CD4-positive, alpha-beta T cell (primary cell): ENCODE measurements around the gene MUC21. TPM values are rescaled to one million over a fixed set of nuclear protein-coding genes. Genes with fewer than 3 reads are reported as not detected.
"Not testable (repeated sequence)": the region's sequence is repeated elsewhere in the genome, so short reads cannot be mapped to it uniquely, and the experiment has no call there.

Experiments used
- ATAC-seq: fragments of 200-7000 bp; cut with Tn5 transposase; one replicate; pipeline ENCODE4 v1.10.0; 2022; ENCODE audit warnings: mild to moderate bottlenecking; ENCODE audit not compliant: poor library complexity
- CTCF ChIA-PET: fragments of 350-600 bp; sonication (Branson Sonifier 250); formaldehyde crosslinking; loops from one replicate; lab custom pipeline; 2021; ENCODE audit warnings: antibody characterized with exemption, inconsistent platforms; lab: Charles Lee
- POLR2A ChIA-PET: fragments of 350-600 bp; sonication (Branson Sonifier 250); formaldehyde crosslinking; loops from one replicate; lab custom pipeline; 2021; ENCODE audit warnings: antibody characterized with exemption, inconsistent platforms; lab: Charles Lee
- DNase-seq, 14 experiments: peaks; one replicate each; pipeline ENCODE4 v3.0.0-alpha.2; 2013 to 2020; ENCODE audit warnings: mixed read lengths in 2 of 14
- H3K27ac ChIP-seq, 2 donors: one replicate each; pipeline versions ENCODE4 v1.5.1 to v1.7.0; 2013; ENCODE audit warnings: low read length in 2 of 2, low read depth in 1 of 2, mild to moderate bottlenecking in 1 of 2
- H3K27me3 ChIP-seq, 2 experiments: 1 replicate in 1 of 2; 2 replicates in 1 of 2; pipeline versions ENCODE4 v1.6.1 to v1.7.0; 2013; ENCODE audit warnings: low read length in 2 of 2, control low read depth in 1 of 2, mild to moderate bottlenecking in 1 of 2, moderate library complexity in 1 of 2; ENCODE audit not compliant: insufficient read depth in 2 of 2, control insufficient read depth in 1 of 2
- H3K36me3 ChIP-seq: one replicate; pipeline ENCODE4 v1.6.1; 2013; ENCODE audit warnings: low read length, control low read depth; ENCODE audit not compliant: insufficient read depth
- H3K4me1 ChIP-seq: one replicate; pipeline ENCODE4 v1.6.1; 2013; ENCODE audit warnings: low read length, control low read depth; ENCODE audit not compliant: insufficient read depth
- H3K4me3 ChIP-seq: one replicate; pipeline ENCODE4 v1.5.1; 2013; ENCODE audit warnings: mild to moderate bottlenecking, low read length, moderate library complexity
- H3K9me3 ChIP-seq, 2 experiments: 1 replicate in 1 of 2; 2 replicates in 1 of 2; pipeline versions ENCODE4 v1.6.1 to v1.7.0; 2013; ENCODE audit warnings: low read length in 2 of 2, mild to moderate bottlenecking in 2 of 2, control low read depth in 1 of 2, moderate library complexity in 1 of 2; ENCODE audit not compliant: control insufficient read depth in 1 of 2, insufficient read depth in 1 of 2
- H3K27ac Mint-ChIP-seq: one replicate; pipeline ENCODE4 v1.8.0; 2020; ENCODE audit warnings: mixed read lengths
- H3K27me3 Mint-ChIP-seq: one replicate; pipeline ENCODE4 v1.8.0; 2021; ENCODE audit warnings: mixed read lengths
- H3K36me3 Mint-ChIP-seq: one replicate; pipeline ENCODE4 v1.8.0; 2021; ENCODE audit warnings: low read depth, mixed read lengths
- H3K4me1 Mint-ChIP-seq: one replicate; pipeline ENCODE4 v1.8.0; 2021; ENCODE audit warnings: low read depth, mixed read lengths
- H3K4me3 Mint-ChIP-seq: one replicate; pipeline ENCODE4 v1.8.0; 2020; ENCODE audit warnings: mild to moderate bottlenecking, mixed read lengths
- H3K9me3 Mint-ChIP-seq: one replicate; pipeline ENCODE4 v1.8.0; 2020; ENCODE audit warnings: mixed read lengths
- intact Hi-C, 2 experiments: fragments of 100-400 bp; cut with DNase I in 1 of 2; cut with micrococcal nuclease in 1 of 2; formaldehyde crosslinking; loops; one replicate each; pipeline versions ENCODE4 v1.15.1 to v1.9.0; 2023 to 2025; cut with DNase I, micrococcal nuclease
- total RNA-seq, 174 experiments: library from RNA in 2 of 174; stranded (reverse) in 2 of 174; gene quantifications; one replicate each; pipeline ENCODE4 v1.2.3 and lab custom pipeline; 2021 to 2026
- TF ChIP-seq, protein P1 (sequence below): fragments of 200-600 bp; IDR thresholded peaks from one replicate; pipeline ENCODE4 v1.8.0; 2022; ENCODE audit warnings: antibody characterized with exemption, mild to moderate bottlenecking

Gene MUC21
- total RNA-seq, 2 experiments from 2014 or later = not detected

DNA sequence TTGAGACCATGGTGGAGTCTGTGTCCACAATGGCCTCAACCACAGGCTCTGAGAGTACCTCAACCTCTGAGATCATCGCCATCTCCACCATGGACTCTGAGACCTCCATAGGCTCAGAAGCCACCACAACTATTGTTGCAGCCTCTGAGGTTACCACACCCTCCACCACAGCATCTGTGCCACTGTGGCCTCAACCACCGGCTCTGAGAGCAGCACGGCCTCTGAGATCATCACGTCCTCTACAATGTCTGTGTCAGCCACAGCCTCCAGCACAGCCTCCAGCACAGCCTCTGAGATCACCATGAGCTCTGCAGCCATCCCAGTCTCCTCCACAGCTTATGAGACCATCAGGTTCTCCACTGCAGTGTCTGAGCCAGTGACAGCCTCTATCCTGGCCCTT lies 19.4 kb upstream of the MUC21 start:
- Histone ChIP-seq H3K27ac (no peak overlapping the region), H3K4me1 (peaks cover 8% of the 10 kb centered on the region), H3K36me3 (no peaks in the 10 kb centered on the region), H3K27me3 (peaks cover 3 to 4% of the 10 kb centered on the region in 2 experiments), H3K9me3 (no peaks in the 10 kb centered on the region), H3K4me3 (no peak overlapping the region)
- ChIA-PET POLR2A (no interaction called here), CTCF (no interaction called here)
- intact Hi-C loops = no loop called here
- no peaks in the 10 kb centered on the region for H3K36me3 Mint-ChIP-seq
- peaks cover 23% of the 10 kb centered on the region for H3K27me3 Mint-ChIP-seq
- ATAC-seq (no peak), DNase-seq (peak in 3 of 14 experiments; percentile 13 to 35 (median 15))
- no peak overlapping the region for H3K4me3 Mint-ChIP-seq
- no peak overlapping the region for H3K27ac Mint-ChIP-seq
- H3K4me1 Mint-ChIP-seq = peaks cover 8% of the 10 kb centered on the region
- TF ChIP-seq, protein P1, sequence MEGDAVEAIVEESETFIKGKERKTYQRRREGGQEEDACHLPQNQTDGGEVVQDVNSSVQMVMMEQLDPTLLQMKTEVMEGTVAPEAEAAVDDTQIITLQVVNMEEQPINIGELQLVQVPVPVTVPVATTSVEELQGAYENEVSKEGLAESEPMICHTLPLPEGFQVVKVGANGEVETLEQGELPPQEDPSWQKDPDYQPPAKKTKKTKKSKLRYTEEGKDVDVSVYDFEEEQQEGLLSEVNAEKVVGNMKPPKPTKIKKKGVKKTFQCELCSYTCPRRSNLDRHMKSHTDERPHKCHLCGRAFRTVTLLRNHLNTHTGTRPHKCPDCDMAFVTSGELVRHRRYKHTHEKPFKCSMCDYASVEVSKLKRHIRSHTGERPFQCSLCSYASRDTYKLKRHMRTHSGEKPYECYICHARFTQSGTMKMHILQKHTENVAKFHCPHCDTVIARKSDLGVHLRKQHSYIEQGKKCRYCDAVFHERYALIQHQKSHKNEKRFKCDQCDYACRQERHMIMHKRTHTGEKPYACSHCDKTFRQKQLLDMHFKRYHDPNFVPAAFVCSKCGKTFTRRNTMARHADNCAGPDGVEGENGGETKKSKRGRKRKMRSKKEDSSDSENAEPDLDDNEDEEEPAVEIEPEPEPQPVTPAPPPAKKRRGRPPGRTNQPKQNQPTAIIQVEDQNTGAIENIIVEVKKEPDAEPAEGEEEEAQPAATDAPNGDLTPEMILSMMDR = no peak
- H3K9me3 Mint-ChIP-seq = no peaks in the 10 kb centered on the region

DNA sequence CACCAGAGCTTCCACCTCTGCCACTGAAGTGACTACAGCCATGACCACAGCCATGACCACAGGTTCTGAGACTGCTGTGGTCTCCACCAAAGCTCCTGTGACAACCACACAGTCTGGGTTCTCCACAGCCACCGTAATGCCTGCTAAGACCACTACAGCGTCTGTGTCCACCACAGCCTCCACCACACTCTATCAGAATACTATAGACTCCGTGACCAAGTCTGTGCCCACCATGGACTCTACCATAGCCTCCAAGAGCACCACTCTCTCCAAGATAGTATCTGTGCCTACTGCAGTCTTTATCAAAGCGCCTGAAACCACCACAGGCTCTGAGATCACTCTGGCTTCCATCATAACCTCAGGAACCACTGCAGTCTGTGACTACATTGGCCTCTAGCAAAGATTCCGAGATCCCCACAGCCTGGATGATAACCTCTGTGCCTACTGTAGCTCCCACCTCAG lies 18.3 kb upstream of the MUC21 start:
- peaks cover 19% of the 10 kb centered on the region for H3K27me3 Mint-ChIP-seq
- ChIA-PET POLR2A (no interaction called here), CTCF (no interaction called here)
- no peaks in the 10 kb centered on the region for H3K36me3 Mint-ChIP-seq
- intact Hi-C loops = no loop called here
- Histone ChIP-seq H3K36me3 (no peaks in the 10 kb centered on the region), H3K4me1 (peaks cover 8% of the 10 kb centered on the region), H3K4me3 (no peak overlapping the region), H3K9me3 (no peaks in the 10 kb centered on the region), H3K27ac (no peak overlapping the region), H3K27me3 (peaks cover 0 to 4% of the 10 kb centered on the region in 2 experiments)
- DNase-seq (no peak), ATAC-seq (no peak)
- no peak overlapping the region for H3K27ac Mint-ChIP-seq
- H3K4me1 Mint-ChIP-seq = peaks cover 8% of the 10 kb centered on the region
- H3K9me3 Mint-ChIP-seq = no peaks in the 10 kb centered on the region
- no peak overlapping the region for H3K4me3 Mint-ChIP-seq
- TF ChIP-seq, protein P1 = no peak

DNA sequence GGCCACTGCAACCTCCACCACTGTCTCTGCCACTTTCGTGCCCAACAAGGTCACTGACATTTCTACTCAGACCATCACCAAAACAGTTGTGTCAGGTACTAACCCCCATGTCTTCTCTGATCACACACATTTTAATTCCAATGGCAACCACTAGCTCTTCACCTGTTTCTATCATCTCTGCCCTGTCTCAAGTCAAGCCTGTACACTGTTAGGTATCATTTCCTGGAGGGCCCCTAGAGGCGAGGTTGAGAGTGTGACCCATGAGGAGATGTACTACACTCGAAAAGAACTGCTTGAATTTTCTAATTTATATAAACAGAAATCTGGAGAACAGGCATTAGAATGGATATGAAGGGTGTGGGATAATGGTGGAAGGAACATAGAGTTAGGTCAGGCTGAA lies 17.4 kb upstream of the MUC21 start:
- no peak overlapping the region for H3K4me3 ChIP-seq
- Mint-ChIP-seq H3K4me1 (peaks cover 8% of the 10 kb centered on the region), H3K9me3 (no peaks in the 10 kb centered on the region), H3K27ac (no peak overlapping the region), H3K4me3 (no peak overlapping the region), H3K27me3 (peaks cover 21% of the 10 kb centered on the region), H3K36me3 (no peaks in the 10 kb centered on the region)
- peaks cover 0 to 4% of the 10 kb centered on the region in 2 experiments for H3K27me3 ChIP-seq
- no peak overlapping the region for H3K27ac ChIP-seq
- TF ChIP-seq, protein P1 = no peak
- CTCF ChIA-PET = no interaction called here
- peaks cover 8% of the 10 kb centered on the region for H3K4me1 ChIP-seq
- H3K9me3 ChIP-seq = no peaks in the 10 kb centered on the region
- no peaks in the 10 kb centered on the region for H3K36me3 ChIP-seq
- ATAC-seq (no peak), DNase-seq (no peak)
- intact Hi-C loops = no loop called here
- POLR2A ChIA-PET = no interaction called here

DNA sequence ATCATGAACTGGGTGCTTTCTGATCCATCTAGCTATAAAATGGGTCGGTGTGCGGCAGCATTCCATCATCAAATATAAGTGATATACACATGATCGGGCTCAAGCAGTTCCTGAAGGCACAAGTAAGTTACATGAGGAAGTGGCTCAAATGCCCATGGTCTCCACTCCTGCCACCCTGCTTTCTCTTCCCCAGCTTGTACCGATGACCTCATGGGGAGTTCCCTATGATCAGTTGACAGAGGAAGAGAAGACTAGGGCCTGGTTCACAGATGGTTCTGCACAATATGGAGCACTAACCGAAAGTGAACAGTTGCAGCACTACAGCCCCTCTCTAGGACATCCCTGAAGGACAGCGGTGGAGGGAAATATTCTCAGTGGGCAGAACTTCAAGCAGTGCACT lies 14.3 kb upstream of the MUC21 start:
- peak in 3 of 14 experiments; percentile 13 to 49 (median 37) for DNase-seq
- H3K9me3 ChIP-seq, intact Hi-C loops, ATAC-seq, H3K9me3 Mint-ChIP-seq, POLR2A ChIA-PET, H3K36me3 ChIP-seq, H3K4me1 ChIP-seq, H3K4me3 ChIP-seq, H3K4me1 Mint-ChIP-seq, H3K4me3 Mint-ChIP-seq, H3K27ac Mint-ChIP-seq, H3K36me3 Mint-ChIP-seq, CTCF ChIA-PET, H3K27ac ChIP-seq, H3K27me3 ChIP-seq: not testable (repeated sequence)
- peaks cover 38% of the 10 kb centered on the region for H3K27me3 Mint-ChIP-seq
